Amygdala (tissue), 56 donors: Measurements from ENCODE around the gene RYR2.
A peak's percentile ranks its signal among the peaks of the same experiment; 100 is the strongest.

Experiments
- DNase-seq, 56 donors: peaks; one replicate each; lab custom pipeline; 2025; lab: John Stamatoyannopoulos, UW

The RYR2 gene

DNA sequence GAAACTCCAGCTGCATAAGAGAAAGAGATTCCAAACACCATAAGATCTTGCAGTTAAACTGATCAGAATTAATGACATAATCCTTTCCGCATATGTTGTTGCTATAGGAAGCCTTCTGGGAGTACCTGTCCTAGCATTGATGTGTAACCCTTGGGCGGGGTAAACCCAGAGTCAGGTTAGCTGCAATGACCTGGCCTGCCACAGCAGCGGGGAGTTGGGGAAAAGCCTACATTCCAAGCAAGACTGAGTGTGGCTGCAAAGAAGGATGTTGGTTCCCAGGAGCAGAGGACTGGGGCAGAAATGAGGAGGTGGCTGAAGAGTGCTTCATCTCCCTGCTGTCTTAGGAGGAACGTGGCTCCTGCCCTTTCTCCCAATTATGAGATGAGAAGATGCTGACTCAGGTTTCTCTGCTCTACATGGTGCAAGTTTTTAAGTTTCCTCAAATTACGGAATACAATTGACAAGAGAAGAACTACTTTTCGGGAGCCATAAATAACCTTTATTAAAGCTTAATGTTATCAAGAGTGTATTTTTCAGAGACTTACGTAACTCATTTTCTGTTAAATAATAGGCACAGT lies 142.1 kb downstream of the RYR2 start:
- no peak for DNase-seq

DNA sequence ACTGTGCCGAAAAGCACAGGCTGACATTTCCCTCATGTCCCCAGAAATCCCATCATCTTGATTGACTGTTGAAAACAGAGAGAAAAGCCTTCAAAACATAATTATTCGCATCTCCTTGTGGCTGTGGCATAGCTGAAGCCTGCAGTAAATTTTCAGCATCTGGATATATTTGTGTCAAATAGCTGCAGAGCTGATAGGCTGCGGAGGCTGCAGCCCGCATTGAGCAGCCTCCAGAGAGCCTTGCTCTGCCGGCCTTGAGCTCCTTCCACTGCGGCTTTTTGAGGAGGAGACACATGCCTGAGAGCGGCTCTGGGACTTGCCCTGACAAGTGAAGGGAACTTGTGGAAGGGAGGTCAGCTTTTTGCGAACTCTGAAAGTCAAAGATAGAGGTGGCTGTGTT lies 144.7 kb downstream of the RYR2 start:
- no peak for DNase-seq

- no peak for DNase-seq
These were observed 145.9 kb downstream of the RYR2 start for GRCh38 chr1:237187842-237188241.

- no peak for DNase-seq
These were observed 149.4 kb downstream of the RYR2 start for GRCh38 chr1:237191403-237191802.

GRCh38 chr1:237197470-237198425 lies 155.8 kb downstream of the RYR2 start:
- no peak for DNase-seq

- no peak for DNase-seq
These were observed 157.0 kb downstream of the RYR2 start for GRCh38 chr1:237199026-237199425.

DNA sequence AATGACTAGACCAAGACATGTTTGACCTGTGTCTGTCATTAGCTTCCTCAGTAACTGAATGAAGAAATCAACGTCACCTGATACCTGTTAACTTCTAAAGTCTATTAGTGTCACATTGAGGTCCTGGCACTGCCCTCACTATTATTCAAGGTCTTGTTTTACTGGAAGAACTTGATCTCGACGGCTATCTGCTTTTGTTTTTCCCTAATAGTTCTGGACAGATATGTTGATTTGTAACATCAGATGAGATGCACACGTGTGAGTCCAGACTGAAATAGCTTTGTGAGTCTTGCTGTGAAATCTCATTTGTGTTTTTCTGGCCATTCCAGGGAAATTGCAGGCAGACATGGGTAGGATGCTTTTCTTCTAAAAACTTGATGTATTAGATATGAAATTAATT lies 159.2 kb downstream of the RYR2 start:
- no peak for DNase-seq

DNA sequence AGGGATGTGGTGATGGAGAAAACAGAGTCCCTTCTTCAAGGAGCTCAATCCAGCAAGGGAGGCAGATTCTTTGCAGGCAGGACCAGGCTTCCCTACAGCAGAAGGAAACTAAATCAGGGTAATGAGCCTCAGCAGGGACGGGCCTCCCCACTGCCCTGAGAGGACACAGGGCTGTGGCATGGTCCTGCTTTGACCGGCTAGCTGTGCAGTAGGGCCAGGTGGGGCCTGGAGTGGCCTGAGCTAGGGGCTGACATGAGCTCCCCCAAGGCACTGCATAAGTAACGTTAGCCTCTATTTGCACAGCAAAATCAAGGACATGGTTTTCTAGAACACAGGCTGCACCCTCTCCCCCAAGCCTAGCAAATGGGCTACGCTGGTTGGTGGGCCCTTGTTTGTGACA lies 162.9 kb downstream of the RYR2 start:
- DNase-seq = no peak

- no peak for DNase-seq
These were observed 163.5 kb downstream of the RYR2 start for GRCh38 chr1:237205400-237206064.

- no peak for DNase-seq
These were observed 164.1 kb downstream of the RYR2 start for GRCh38 chr1:237206065-237206414.

DNA sequence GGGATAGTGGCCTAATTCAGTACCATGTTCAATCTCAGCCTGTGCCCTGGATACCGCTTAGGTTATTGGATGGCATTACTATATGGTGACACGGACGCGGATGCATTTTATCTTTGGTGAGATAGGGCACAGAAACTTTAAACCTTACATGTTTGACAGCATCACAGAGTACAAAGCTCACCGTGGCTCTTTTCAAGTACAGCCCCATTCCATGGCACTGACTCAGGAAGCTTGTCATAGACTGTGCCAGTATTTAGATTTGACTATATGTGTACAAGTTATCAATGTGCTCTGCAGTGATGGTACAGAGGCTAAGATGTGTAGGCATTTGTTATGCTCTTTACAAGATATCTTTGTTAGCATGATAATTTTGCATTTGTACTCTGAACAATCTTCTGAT lies 169.0 kb downstream of the RYR2 start:
- DNase-seq = no peak

DNA sequence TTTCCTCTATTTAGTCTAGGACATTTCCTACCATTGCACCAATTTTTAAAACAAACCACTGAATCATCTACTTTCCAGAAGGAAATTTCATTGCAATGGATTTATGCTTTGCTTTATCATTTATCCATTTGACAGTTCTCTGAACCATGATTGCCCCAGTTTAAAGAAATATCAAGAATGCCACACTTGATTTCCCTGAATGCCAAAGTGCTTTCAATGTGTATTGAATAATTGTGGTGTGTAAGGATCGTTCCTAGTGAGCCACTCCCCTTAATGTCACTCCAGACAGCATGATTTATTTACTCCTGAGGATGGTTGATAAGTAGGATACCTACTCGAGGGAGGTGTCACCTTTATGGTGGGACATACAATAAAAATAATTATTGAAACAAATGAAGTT lies 169.6 kb downstream of the RYR2 start:
- no peak for DNase-seq

DNA sequence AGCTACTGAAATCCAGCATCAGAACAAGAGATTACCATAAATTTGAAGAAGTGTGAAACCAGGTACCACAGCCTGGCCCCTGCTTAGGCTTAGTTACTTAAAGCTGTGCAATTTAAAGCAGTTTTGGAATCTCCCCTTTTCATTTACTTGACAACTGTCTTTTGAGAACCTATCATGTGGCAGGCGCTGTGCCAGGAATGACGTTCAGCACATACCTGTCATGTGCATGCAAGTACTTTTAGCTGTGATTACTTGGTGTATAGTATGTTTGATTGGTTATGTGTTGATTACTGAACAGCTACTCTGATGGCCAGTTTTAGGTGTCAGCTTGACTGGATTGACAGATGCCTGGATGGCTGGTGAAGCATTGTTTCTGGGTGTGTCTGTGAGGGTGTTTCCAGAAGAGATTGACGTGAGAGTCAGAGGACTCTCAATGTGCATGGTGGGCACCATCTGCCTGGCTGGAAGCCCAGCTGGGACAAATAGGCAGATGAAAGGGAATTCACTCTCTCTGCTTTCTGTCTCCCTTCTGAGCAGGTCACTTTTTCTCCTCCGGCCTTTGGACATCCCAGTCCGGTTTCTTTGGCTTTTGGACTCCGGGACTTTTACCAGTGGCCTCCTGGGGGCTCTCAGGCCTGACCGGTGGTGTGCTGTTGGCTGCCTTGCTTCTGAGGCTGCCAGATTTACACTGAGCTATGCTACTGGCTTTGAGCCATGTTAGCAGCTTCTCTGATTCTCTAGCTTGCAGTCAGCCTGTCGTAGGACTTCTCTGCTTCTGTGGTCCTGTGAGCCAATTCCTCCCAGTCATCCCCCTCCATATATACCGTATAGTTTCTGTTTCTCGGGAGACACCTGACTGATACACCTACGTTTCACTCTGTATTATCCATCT lies 178.0 kb downstream of the RYR2 start:
- DNase-seq = peak in 2 of 56 donors; percentile 8 to 11

DNA sequence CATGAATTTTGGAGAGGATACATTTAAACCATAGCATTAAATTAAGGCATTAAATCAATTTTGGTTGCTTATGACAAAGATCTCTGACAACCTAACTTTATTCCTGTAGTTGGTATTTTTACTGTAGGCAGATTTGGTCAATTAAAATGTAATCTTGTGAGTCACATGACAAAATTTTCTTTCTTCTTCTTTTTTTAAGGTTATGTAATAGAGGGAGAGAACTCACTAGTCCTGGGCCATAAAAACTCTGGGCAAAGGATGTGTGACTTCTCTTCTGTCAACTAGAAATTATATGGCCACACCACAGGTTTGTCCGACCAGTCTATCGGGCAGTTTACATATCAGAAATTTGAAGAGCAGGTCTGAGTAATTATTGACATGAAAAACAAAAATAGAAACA lies 181.4 kb downstream of the RYR2 start:
- no peak for DNase-seq

- no peak for DNase-seq
These were observed 184.4 kb downstream of the RYR2 start for GRCh38 chr1:237226177-237226944.

GRCh38 chr1:237227476-237227875 lies 185.5 kb downstream of the RYR2 start:
- DNase-seq = no peak

GRCh38 chr1:237228421-237228820 lies 186.4 kb downstream of the RYR2 start:
- no peak for DNase-seq

GRCh38 chr1:237229333-237229732 lies 187.3 kb downstream of the RYR2 start:
- DNase-seq = no peak

- no peak for DNase-seq
These were observed 190.5 kb downstream of the RYR2 start for GRCh38 chr1:237232501-237232900.

GRCh38 chr1:237235091-237235490 lies 193.1 kb downstream of the RYR2 start:
- DNase-seq = no peak
